ENCODE results near the gene RAB3D. TPM values are rescaled to one million over a fixed set of nuclear protein-coding genes. Genes with fewer than 3 reads are reported as not detected.

RAB3D gene
- total and polyA plus RNA-seq, 2 experiments from 2014 or later: 3.8 to 21.2 TPM

DNA sequence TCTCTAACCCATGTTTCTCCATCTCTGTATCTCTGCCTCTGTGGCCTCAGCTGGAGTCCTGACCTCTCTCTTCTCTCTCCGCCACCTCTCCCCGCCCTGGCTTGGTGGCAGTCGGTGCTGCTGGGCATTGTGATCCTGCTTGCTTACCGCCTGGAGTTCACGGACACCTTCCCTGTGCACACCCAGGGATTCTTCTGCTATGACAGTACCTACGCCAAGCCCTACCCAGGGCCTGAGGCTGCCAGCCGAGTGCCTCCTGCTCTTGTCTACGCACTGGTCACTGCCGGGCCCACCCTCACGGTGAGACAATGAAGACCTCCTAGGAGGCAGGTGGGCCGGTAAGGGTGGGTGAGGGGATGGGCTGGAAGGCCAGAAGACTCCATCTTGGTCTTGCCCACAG, 20.0 kb upstream of the RAB3D start:
- ATAC-seq (no peak), DNase-seq (ENCODE audit: low spot score) (no peak)
- Histone ChIP-seq H3K4me3 (no peak overlapping the region), H3K36me3 (ENCODE audit: insufficient read depth) (no peaks in the 10 kb centered on the region), H3K27me3 (ENCODE audit: insufficient read depth) (peaks cover 5% of the 10 kb centered on the region; the same call in 1 of the 2 replicates), H2AFZ (no peak overlapping the region), H3K9me2 (ENCODE audit: insufficient read depth) (no peaks in the 10 kb centered on the region), H4K20me1 (replicated peaks; ENCODE audit: insufficient read depth) (no peaks in the 10 kb centered on the region), H3K4me1 (ENCODE audit: insufficient read depth) (peaks cover 15% of the 10 kb centered on the region), H3F3A (replicated peaks; ENCODE audit: low read depth) (no peaks in the 10 kb centered on the region), H3K4me2 (no peak overlapping the region), H3K27ac (ENCODE audit: low read depth) (no peak overlapping the region), H3K79me2 (replicated peaks; ENCODE audit: insufficient read depth) (no peaks in the 10 kb centered on the region)
- Mint-ChIP-seq H3K4me1 (peaks cover 24% of the 10 kb centered on the region), H3K9me3 (no peaks in the 10 kb centered on the region; the same call in 2 of the 3 replicates), H3K27ac (no peak overlapping the region), H3K4me3 (no peak overlapping the region), H3K36me3 (ENCODE audit: low read depth) (no peaks in the 10 kb centered on the region; the same call in 2 of the 3 replicates), H3K27me3 (ENCODE audit: insufficient read depth, low read depth, poor library complexity) (peaks cover 36% of the 10 kb centered on the region)
- TF ChIP-seq STAT1 (IDR thresholded peaks at IDR 0.05; ENCODE audit: unreplicated experiment) (no peak), EZH2 (IDR thresholded peaks at IDR 0.05; ENCODE audit: low read depth, unreplicated experiment) (no peak), POLR2AphosphoS5 (IDR thresholded peaks at IDR 0.05; ENCODE audit: low read depth) (no peak), CREB1 (CRISPR knock-in tag; IDR thresholded peaks at IDR 0.05; ENCODE audit: low read depth) (no peak), ZNF331 (CRISPR knock-in tag; IDR thresholded peaks at IDR 0.05; ENCODE audit: low read depth) (no peak), EZH2phosphoT487 (IDR thresholded peaks at IDR 0.05; ENCODE audit: unreplicated experiment) (no peak)
- TF ChIP-seq, protein P1, sequence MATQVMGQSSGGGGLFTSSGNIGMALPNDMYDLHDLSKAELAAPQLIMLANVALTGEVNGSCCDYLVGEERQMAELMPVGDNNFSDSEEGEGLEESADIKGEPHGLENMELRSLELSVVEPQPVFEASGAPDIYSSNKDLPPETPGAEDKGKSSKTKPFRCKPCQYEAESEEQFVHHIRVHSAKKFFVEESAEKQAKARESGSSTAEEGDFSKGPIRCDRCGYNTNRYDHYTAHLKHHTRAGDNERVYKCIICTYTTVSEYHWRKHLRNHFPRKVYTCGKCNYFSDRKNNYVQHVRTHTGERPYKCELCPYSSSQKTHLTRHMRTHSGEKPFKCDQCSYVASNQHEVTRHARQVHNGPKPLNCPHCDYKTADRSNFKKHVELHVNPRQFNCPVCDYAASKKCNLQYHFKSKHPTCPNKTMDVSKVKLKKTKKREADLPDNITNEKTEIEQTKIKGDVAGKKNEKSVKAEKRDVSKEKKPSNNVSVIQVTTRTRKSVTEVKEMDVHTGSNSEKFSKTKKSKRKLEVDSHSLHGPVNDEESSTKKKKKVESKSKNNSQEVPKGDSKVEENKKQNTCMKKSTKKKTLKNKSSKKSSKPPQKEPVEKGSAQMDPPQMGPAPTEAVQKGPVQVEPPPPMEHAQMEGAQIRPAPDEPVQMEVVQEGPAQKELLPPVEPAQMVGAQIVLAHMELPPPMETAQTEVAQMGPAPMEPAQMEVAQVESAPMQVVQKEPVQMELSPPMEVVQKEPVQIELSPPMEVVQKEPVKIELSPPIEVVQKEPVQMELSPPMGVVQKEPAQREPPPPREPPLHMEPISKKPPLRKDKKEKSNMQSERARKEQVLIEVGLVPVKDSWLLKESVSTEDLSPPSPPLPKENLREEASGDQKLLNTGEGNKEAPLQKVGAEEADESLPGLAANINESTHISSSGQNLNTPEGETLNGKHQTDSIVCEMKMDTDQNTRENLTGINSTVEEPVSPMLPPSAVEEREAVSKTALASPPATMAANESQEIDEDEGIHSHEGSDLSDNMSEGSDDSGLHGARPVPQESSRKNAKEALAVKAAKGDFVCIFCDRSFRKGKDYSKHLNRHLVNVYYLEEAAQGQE (IDR thresholded peaks at IDR 0.05; ENCODE audit: unreplicated experiment): no peak
- TF ChIP-seq, protein P2, sequence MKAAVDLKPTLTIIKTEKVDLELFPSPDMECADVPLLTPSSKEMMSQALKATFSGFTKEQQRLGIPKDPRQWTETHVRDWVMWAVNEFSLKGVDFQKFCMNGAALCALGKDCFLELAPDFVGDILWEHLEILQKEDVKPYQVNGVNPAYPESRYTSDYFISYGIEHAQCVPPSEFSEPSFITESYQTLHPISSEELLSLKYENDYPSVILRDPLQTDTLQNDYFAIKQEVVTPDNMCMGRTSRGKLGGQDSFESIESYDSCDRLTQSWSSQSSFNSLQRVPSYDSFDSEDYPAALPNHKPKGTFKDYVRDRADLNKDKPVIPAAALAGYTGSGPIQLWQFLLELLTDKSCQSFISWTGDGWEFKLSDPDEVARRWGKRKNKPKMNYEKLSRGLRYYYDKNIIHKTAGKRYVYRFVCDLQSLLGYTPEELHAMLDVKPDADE (IDR thresholded peaks at IDR 0.05): no peak
- TF ChIP-seq, protein P3, sequence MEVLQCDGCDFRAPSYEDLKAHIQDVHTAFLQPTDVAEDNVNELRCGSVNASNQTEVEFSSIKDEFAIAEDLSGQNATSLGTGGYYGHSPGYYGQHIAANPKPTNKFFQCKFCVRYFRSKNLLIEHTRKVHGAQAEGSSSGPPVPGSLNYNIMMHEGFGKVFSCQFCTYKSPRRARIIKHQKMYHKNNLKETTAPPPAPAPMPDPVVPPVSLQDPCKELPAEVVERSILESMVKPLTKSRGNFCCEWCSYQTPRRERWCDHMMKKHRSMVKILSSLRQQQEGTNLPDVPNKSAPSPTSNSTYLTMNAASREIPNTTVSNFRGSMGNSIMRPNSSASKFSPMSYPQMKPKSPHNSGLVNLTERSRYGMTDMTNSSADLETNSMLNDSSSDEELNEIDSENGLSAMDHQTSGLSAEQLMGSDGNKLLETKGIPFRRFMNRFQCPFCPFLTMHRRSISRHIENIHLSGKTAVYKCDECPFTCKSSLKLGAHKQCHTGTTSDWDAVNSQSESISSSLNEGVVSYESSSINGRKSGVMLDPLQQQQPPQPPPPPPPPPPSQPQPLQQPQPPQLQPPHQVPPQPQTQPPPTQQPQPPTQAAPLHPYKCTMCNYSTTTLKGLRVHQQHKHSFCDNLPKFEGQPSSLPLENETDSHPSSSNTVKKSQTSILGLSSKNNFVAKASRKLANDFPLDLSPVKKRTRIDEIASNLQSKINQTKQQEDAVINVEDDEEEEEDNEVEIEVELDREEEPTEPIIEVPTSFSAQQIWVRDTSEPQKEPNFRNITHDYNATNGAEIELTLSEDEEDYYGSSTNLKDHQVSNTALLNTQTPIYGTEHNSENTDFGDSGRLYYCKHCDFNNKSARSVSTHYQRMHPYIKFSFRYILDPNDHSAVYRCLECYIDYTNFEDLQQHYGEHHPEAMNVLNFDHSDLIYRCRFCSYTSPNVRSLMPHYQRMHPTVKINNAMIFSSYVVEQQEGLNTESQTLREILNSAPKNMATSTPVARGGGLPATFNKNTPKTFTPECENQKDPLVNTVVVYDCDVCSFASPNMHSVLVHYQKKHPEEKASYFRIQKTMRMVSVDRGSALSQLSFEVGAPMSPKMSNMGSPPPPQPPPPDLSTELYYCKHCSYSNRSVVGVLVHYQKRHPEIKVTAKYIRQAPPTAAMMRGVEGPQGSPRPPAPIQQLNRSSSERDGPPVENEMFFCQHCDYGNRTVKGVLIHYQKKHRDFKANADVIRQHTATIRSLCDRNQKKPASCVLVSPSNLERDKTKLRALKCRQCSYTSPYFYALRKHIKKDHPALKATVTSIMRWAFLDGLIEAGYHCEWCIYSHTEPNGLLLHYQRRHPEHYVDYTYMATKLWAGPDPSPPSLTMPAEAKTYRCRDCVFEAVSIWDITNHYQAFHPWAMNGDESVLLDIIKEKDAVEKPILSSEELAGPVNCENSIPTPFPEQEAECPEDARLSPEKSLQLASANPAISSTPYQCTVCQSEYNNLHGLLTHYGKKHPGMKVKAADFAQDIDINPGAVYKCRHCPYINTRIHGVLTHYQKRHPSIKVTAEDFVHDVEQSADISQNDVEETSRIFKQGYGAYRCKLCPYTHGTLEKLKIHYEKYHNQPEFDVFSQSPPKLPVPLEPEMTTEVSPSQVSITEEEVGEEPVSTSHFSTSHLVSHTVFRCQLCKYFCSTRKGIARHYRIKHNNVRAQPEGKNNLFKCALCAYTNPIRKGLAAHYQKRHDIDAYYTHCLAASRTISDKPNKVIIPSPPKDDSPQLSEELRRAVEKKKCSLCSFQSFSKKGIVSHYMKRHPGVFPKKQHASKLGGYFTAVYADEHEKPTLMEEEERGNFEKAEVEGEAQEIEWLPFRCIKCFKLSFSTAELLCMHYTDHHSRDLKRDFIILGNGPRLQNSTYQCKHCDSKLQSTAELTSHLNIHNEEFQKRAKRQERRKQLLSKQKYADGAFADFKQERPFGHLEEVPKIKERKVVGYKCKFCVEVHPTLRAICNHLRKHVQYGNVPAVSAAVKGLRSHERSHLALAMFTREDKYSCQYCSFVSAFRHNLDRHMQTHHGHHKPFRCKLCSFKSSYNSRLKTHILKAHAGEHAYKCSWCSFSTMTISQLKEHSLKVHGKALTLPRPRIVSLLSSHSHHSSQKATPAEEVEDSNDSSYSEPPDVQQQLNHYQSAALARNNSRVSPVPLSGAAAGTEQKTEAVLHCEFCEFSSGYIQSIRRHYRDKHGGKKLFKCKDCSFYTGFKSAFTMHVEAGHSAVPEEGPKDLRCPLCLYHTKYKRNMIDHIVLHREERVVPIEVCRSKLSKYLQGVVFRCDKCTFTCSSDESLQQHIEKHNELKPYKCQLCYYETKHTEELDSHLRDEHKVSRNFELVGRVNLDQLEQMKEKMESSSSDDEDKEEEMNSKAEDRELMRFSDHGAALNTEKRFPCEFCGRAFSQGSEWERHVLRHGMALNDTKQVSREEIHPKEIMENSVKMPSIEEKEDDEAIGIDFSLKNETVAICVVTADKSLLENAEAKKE (CRISPR knock-in tag; IDR thresholded peaks at IDR 0.05): no peak
- TF ChIP-seq, protein P4, sequence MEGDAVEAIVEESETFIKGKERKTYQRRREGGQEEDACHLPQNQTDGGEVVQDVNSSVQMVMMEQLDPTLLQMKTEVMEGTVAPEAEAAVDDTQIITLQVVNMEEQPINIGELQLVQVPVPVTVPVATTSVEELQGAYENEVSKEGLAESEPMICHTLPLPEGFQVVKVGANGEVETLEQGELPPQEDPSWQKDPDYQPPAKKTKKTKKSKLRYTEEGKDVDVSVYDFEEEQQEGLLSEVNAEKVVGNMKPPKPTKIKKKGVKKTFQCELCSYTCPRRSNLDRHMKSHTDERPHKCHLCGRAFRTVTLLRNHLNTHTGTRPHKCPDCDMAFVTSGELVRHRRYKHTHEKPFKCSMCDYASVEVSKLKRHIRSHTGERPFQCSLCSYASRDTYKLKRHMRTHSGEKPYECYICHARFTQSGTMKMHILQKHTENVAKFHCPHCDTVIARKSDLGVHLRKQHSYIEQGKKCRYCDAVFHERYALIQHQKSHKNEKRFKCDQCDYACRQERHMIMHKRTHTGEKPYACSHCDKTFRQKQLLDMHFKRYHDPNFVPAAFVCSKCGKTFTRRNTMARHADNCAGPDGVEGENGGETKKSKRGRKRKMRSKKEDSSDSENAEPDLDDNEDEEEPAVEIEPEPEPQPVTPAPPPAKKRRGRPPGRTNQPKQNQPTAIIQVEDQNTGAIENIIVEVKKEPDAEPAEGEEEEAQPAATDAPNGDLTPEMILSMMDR (conservative IDR thresholded peaks at IDR 0.05; ENCODE audit: low read depth in 2 of 2): no peak
